GM12891 (cell line): ENCODE measurements around the gene HOXC4.

Experiments
- DNase-seq: peaks from one replicate; pipeline ENCODE4 v3.0.0; 2011; ENCODE audit warnings: low spot score; ENCODE audit not compliant: insufficient read length
- FAIRE-seq: peaks from 2 replicates; lab custom pipeline; 2011; peaks lifted over from hg19 to GRCh38; lab: Jason Lieb, UNC
- PAX5 ChIP-seq: IDR thresholded peaks from 2 replicates; pipeline ENCODE4 v1.6.1; 2011; ENCODE audit warnings: low read length, moderate library complexity, mild to moderate bottlenecking; ENCODE audit not compliant: insufficient read depth, severe bottlenecking
- POLR2A ChIP-seq: IDR thresholded peaks from 2 replicates; pipeline ENCODE4 v1.6.1; 2011; ENCODE audit warnings: low read depth, low read length, control low read depth
- POLR2AphosphoS5 ChIP-seq: IDR thresholded peaks from 2 replicates; pipeline ENCODE4 v1.6.1; 2011; ENCODE audit warnings: low read depth, low read length, control low read depth
- POU2F2 ChIP-seq: IDR thresholded peaks from 2 replicates; pipeline ENCODE4 v1.6.1; 2011; ENCODE audit warnings: low read depth, mild to moderate bottlenecking, control low read depth, low read length, moderate library complexity
- SPI1 ChIP-seq: IDR thresholded peaks from 2 replicates; pipeline ENCODE4 v1.6.1; 2011; ENCODE audit warnings: low read depth, low read length, control low read depth
- TAF1 ChIP-seq: IDR thresholded peaks from 2 replicates; pipeline ENCODE4 v1.6.1; 2011; ENCODE audit warnings: low read depth, low read length, control low read depth

The HOXC4 gene

DNA sequence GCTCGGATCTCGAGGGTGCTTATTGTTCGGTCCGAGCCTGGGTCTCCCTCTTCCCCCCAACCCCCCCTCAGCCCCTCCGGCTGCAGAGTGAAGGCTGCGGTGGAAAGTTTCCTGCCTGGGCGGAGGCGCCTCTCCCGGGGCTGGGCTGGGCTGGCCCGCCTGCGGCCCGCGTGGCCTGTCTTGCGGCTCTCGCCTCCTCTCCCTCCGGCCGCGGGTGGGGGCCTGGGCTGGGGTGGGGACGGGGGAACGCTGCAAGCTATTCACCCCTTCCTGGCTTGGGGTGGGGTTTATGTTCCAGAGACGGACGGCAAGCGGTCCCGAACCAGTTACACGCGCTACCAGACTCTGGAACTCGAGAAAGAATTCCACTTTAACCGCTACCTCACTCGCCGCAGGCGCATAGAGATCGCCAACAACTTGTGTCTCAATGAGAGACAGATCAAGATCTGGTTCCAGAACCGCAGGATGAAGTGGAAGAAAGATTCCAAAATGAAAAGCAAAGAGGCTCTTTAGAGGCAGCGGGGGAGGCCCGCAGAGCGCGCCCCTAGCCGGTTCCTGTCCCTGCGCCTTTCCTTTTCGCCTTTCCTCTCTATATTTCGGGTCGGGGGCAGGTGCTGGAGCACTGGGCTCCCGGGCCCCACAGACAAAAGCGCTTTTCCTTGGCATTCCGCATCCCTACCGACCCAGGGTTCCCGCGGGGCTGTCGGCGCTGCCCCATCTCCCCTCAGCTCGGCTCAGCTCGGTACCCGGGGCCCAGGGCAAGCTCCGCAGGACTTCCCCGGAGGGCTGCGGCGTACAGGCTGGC lies 19.5 kb upstream of the HOXC4 start:
- no peak for TF ChIP-seq POU2F2
- TF ChIP-seq SPI1 = no peak
- TF ChIP-seq POLR2A = no peak
- TF ChIP-seq POLR2AphosphoS5 = no peak
- no peak for TF ChIP-seq TAF1
- TF ChIP-seq PAX5 = no peak
- DNase-seq (no peak), FAIRE-seq (no peak)

DNA sequence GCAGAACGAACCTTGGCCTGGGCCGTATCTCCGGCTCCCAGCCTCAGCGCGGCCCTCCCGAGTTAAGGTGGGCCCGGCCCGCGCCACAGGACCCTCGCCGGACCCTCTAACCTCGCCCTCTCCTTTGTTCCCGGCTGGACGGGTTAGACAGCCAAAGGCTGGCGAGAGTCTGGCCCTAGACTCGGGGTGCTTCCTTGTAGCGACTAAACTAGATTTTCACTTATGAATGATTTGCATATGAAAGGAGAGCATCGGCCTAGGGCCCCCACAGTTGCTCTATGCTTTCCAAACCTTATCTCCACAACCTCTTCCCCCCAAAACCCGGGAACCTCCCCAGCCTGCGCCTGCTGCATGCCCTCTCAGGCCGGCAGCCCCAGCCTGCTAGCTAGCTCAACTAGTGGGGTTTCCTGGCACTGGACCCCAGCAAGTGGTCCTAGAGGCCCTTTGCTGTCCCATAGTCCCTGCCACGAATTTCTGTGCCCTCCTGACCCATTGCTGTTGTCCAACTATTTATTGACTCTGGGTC lies 18.8 kb upstream of the HOXC4 start:
- no peak for TF ChIP-seq POLR2AphosphoS5
- TF ChIP-seq POLR2A = no peak
- no peak for TF ChIP-seq PAX5
- no peak for TF ChIP-seq TAF1
- no peak for TF ChIP-seq POU2F2
- no peak for TF ChIP-seq SPI1
- DNase-seq (no peak), FAIRE-seq (no peak)

GRCh38 chr12:54035568-54036264 lies 17.9 kb upstream of the HOXC4 start:
- DNase-seq (no peak), FAIRE-seq (no peak)
- TF ChIP-seq POLR2A = no peak
- TF ChIP-seq TAF1 = no peak
- no peak for TF ChIP-seq POLR2AphosphoS5
- no peak for TF ChIP-seq POU2F2
- no peak for TF ChIP-seq SPI1
- no peak for TF ChIP-seq PAX5

DNA sequence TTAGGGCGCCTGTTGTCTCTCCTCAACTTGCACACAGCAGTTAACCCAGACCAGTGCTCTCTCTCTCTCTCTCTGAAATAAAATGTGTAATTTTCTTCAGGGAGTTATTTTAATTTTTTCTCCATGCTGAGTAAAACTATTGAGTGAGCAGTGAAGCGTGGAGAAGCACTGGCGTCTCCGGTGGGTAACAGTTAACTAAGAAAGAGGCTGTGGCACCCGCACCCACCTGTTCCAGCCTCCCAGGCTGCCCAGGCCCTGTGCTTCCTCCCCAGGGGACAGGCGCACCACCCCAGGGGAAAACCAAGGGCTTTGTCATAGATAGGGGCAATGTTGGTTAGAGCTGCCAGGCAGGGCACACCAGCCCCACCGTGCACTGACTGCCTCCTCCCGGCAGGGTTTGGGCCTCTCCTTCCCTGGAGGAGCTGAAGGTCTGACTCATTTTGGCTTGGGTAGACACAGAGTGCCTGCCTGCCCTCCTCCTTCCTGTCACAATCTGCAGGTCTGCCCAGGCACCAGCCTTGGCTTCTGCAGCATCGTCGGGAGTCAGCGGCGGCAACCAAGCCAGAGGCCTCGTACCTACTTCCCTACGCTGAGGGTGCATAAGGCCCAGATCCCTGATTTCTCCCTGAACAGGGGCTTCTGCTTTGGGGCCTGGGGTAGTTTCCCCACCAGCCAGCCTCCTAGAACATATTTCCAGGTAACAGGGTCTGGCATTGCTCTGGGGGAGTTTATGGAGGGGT lies 16.8 kb upstream of the HOXC4 start:
- TF ChIP-seq POLR2A = no peak
- no peak for TF ChIP-seq POU2F2
- TF ChIP-seq POLR2AphosphoS5 = no peak
- no peak for TF ChIP-seq SPI1
- no peak for TF ChIP-seq PAX5
- TF ChIP-seq TAF1 = no peak
- DNase-seq (no peak), FAIRE-seq (no peak)

DNA sequence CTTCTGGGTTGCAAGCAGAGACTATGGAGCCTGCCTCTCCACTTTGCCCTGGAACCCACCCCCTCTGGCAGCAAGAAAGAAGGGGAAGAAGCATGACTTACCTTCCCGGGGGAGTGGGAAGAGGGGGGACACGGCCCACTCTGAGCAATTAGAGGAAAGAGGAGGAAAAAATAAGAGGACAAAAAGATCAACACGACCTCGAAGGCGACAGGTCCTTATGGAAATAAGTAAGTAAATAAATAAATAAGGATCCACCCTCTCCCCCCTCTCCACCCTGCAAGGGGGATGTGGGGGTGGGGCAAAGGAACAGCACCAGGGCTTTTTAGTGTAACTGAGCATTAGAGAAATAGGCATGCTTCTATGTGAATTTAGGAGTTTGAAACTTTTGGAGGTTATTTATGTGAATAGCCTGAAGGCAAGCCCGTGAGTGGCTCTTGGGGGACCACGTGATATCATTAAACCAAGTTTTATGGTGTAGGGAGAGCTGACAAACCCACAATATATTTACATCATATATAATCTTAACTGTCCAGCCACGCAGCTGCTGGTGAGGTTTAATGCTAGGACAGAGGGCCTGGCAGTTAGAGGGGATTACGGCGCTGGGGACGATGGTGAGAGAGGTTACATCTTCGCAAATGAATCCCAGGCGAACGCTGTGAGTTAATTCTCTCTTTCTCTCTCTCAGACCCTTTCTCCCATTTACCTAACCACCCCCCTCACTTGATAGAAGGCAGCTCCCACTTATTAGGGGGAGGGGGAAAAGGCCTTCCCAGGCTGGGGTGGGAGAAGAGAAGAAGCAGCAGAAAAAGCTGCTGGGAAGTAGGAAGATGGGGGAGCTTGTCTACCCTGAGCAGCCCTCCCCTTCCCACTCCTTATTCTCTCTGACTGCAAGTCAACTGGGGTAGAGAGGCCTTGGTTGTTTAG lies 16.0 kb upstream of the HOXC4 start:
- FAIRE-seq (no peak), DNase-seq (no peak)
- no peak for TF ChIP-seq POLR2AphosphoS5
- no peak for TF ChIP-seq POLR2A
- no peak for TF ChIP-seq TAF1
- no peak for TF ChIP-seq PAX5
- no peak for TF ChIP-seq POU2F2
- no peak for TF ChIP-seq SPI1

GRCh38 chr12:54038284-54038870 lies 15.3 kb upstream of the HOXC4 start:
- DNase-seq (no peak), FAIRE-seq (no peak)
- no peak for TF ChIP-seq SPI1
- TF ChIP-seq PAX5 = no peak
- no peak for TF ChIP-seq TAF1
- no peak for TF ChIP-seq POU2F2
- TF ChIP-seq POLR2A = no peak
- no peak for TF ChIP-seq POLR2AphosphoS5

DNA sequence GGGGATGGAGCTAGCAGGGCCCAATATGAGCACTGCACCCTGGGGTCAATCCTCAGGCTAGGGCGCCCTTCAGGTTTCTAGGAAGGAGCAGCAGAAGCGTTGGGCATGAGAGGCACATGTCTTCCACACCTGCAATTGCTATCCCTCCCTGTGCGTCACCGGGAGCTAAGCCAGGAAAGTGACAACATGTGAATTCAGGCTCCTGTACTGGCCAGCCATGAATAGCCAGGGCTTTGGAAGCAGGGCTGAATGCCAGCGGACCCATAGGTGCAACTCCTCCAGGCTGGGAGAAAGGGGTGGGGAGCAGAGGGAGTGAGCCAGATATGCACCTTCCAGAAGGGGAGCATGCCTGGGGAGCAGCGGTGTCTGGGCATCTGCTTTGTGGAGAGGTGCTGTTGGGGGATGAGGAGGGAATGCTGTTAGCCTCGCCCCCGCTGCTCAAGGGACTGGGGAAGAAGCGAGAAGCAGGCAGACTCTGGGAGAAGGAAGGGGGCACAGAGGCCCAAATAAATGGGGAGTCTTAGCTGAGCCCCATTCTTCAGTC lies 14.7 kb upstream of the HOXC4 start:
- TF ChIP-seq POLR2A (no peak), POU2F2 (no peak)
- no peak for DNase-seq
- FAIRE-seq = no peak

GRCh38 chr12:54039417-54040147 lies 14.1 kb upstream of the HOXC4 start:
- FAIRE-seq (no peak), DNase-seq (no peak)
- no peak for TF ChIP-seq PAX5
- no peak for TF ChIP-seq POLR2AphosphoS5
- no peak for TF ChIP-seq TAF1
- no peak for TF ChIP-seq POU2F2
- no peak for TF ChIP-seq POLR2A
- TF ChIP-seq SPI1 = no peak
